SU-DHL-6 (cell line): Measurements from ENCODE around the gene TMEM129.
A peak's percentile ranks its signal among the peaks of the same experiment; 100 is the strongest.

ENCODE experiments used
- H2AFZ ChIP-seq: fragments of 200-600 bp; sonication (generic); 2 replicates; pipeline ENCODE4 v1.6.1; 2014; ENCODE audit warnings: low read depth, mild to moderate bottlenecking, moderate library complexity, mixed read lengths, antibody characterized with exemption, low read length; ENCODE audit not compliant: severe bottlenecking
- H3F3A ChIP-seq: fragments of 200-600 bp; shearing (Covaris generic); 2 replicates; pipeline ENCODE4 v1.6.0; 2016; ENCODE audit warnings: antibody characterized with exemption, mild to moderate bottlenecking; ENCODE audit not compliant: insufficient read depth
- H3K27ac ChIP-seq: fragments of 200-600 bp; sonication (generic); 2 replicates; pipeline ENCODE4 v1.5.1; 2016; ENCODE audit warnings: low read depth, mild to moderate bottlenecking, low read length, moderate library complexity, mixed read lengths
- H3K27me3 ChIP-seq: fragments of 200-600 bp; sonication (generic), shearing (Covaris generic); 2 replicates; pipeline ENCODE4 v1.6.0; 2014; ENCODE audit warnings: mild to moderate bottlenecking, low read length
- H3K36me3 ChIP-seq: fragments of 200-600 bp; sonication (generic); 2 replicates; pipeline ENCODE4 v1.6.1; 2014; ENCODE audit warnings: mild to moderate bottlenecking, low read length, mixed read lengths
- H3K4me2 ChIP-seq: fragments of 300-600, 200-600 bp; shearing (Covaris generic), sonication (generic); 2 replicates; pipeline ENCODE4 v1.6.0; 2014; ENCODE audit warnings: low read length, low read depth, mild to moderate bottlenecking; ENCODE audit not compliant: poor library complexity, severe bottlenecking
- H3K4me3 ChIP-seq: fragments of 200-600 bp; sonication (generic); 2 replicates; pipeline ENCODE4 v1.5.1; 2014; ENCODE audit warnings: antibody characterized with exemption, low read length, mild to moderate bottlenecking, mixed read lengths; ENCODE audit not compliant: insufficient read depth, poor library complexity, severe bottlenecking
- H3K79me2 ChIP-seq: fragments of 200-600 bp; sonication (generic); 2 replicates; pipeline ENCODE4 v1.6.1; 2014; ENCODE audit warnings: mild to moderate bottlenecking, low read length, moderate library complexity; ENCODE audit not compliant: insufficient read depth
- H3K9ac ChIP-seq: fragments of 200-600 bp; sonication (generic); 2 replicates; pipeline ENCODE4 v1.7.0; 2014; ENCODE audit warnings: mild to moderate bottlenecking, low read length
- H3K9me2 ChIP-seq: fragments of 200-600 bp; sonication (generic); replicated peaks from 2 replicates; pipeline ENCODE4 v1.6.1; 2014; ENCODE audit warnings: low read length; ENCODE audit not compliant: insufficient read depth
- H3K9me3 ChIP-seq: fragments of 200-600 bp; sonication (generic); 2 replicates; pipeline ENCODE4 v1.6.1; 2014; ENCODE audit warnings: low read length, mixed read lengths; ENCODE audit not compliant: insufficient read depth
- H4K20me1 ChIP-seq: fragments of 200-600 bp; sonication (generic); 2 replicates; pipeline ENCODE4 v1.6.1; 2014; ENCODE audit warnings: low read depth, mild to moderate bottlenecking, antibody characterized with exemption, low read length, moderate library complexity, mixed read lengths
- EZH2phosphoT487 ChIP-seq: fragments of 200-600 bp; sonication (generic), shearing (Covaris generic); conservative IDR thresholded peaks from 2 replicates; pipeline ENCODE4 v1.6.1; 2018; ENCODE audit warnings: mild to moderate bottlenecking, antibody characterized with exemption, low read length, moderate library complexity, mixed read lengths
- TF ChIP-seq, protein P1 (sequence below): fragments of 200-600 bp; sonication (generic); IDR thresholded peaks from one replicate; pipeline ENCODE4 v1.5.1; 2017; ENCODE audit warnings: antibody characterized with exemption, mild to moderate bottlenecking, low read length, moderate library complexity; ENCODE audit not compliant: insufficient read depth, poor library complexity, severe bottlenecking

TMEM129 gene

DNA sequence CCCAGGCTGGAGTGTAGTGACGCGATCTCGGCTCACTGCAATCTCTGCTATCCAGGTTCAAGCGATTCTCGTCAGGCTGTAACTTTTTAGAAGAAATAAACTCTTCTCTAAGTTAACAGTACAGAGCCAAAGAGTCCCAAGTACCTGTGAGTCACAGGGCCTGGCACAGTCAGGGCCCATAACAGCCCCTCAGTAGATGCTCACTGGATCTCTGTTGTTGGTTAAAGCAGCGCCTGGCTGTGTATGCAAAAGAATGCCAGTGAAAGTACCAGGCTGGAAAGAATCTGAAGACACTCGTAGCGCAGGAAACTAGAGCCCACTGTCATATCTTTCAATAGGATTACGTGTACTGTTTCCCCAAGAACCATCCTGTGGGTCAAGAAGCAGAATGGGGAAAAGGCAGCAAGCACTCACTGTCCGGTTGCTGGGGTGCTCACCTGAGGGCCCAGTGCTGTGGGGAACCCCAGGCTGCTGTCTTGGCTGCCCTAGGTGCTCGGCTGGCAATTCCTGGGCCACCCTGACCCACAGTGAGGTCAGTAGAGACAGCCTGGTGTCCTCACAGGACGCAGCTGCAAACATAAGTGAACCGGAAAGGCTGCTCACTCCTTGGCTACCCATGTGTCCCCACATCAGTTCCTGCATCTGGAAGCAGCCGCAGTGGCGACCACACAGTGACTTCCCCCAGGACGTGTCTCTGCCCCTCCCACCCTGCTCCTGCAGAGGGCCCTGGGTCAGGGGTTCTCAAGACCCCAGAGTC is 5.9 kb downstream of the TMEM129 start:
- no peaks in the 10 kb centered on the region for H3K9me3 ChIP-seq
- no peak overlapping the region for H2AFZ ChIP-seq
- peak overlapping the region; percentile 92 for H3K9ac ChIP-seq
- peak overlapping the region; percentile 68 for H3K4me3 ChIP-seq
- no peak for TF ChIP-seq EZH2phosphoT487
- TF ChIP-seq, protein P1, sequence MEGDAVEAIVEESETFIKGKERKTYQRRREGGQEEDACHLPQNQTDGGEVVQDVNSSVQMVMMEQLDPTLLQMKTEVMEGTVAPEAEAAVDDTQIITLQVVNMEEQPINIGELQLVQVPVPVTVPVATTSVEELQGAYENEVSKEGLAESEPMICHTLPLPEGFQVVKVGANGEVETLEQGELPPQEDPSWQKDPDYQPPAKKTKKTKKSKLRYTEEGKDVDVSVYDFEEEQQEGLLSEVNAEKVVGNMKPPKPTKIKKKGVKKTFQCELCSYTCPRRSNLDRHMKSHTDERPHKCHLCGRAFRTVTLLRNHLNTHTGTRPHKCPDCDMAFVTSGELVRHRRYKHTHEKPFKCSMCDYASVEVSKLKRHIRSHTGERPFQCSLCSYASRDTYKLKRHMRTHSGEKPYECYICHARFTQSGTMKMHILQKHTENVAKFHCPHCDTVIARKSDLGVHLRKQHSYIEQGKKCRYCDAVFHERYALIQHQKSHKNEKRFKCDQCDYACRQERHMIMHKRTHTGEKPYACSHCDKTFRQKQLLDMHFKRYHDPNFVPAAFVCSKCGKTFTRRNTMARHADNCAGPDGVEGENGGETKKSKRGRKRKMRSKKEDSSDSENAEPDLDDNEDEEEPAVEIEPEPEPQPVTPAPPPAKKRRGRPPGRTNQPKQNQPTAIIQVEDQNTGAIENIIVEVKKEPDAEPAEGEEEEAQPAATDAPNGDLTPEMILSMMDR: no peak
- peaks cover 55% of the 10 kb centered on the region for H3K79me2 ChIP-seq
- peaks cover 48% of the 10 kb centered on the region for H3F3A ChIP-seq
- H3K9me2 ChIP-seq: no peaks in the 10 kb centered on the region
- H3K27ac ChIP-seq: peak overlapping the region; percentile 90
- H3K4me2 ChIP-seq: peak overlapping the region; percentile 96
- peaks cover 5% of the 10 kb centered on the region; the same call in 1 of the 2 replicates for H4K20me1 ChIP-seq
- H3K36me3 ChIP-seq: no peaks in the 10 kb centered on the region; the same call in 1 of the 2 replicates
- no peaks in the 10 kb centered on the region for H3K27me3 ChIP-seq

DNA sequence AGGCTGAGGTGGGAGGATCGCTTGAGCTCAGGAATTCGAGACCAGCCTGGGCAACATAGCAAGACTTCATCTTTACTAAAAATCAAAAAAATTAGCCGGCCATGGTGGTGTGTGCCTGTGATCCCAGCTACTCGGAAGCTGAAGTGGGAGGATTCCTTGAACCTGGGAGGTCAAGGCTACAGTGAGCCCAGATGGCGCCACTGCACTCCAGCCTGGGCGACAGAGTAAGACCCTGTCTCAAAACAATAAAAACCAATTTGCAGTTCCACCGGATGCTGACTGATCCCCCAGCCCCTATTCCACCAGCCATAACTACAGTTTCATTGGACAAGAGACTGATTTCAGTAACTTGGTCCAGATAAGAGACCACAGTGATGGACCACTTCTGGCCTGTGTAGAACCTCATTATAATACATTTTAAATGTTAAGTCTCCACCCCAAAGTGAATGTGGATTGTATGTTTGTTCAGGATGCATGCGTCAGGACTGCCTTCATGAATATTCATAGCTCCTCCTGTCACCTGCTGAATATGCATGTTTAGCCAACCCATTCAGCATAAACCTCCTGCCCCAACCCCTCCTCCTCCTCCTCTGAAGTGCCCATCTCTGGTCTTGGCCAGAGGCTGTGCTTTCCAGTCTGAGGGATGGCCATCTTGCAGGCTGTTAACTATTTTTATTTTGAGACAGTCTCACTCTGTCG is 6.7 kb downstream of the TMEM129 start:
- Histone ChIP-seq H3K27me3 (no peaks in the 10 kb centered on the region), H3F3A (peaks cover 42% of the 10 kb centered on the region), H3K9ac (peak overlapping the region; percentile 92), H3K4me3 (peak overlapping the region; percentile 68), H2AFZ (no peak overlapping the region), H3K79me2 (peaks cover 63% of the 10 kb centered on the region), H3K4me2 (peak overlapping the region; percentile 96), H4K20me1 (peaks cover 5% of the 10 kb centered on the region; the same call in 1 of the 2 replicates), H3K9me2 (no peaks in the 10 kb centered on the region), H3K36me3 (peaks cover 3% of the 10 kb centered on the region; the same call in 1 of the 2 replicates), H3K27ac (peak overlapping the region; percentile 90), H3K9me3 (no peaks in the 10 kb centered on the region)
- no peak for TF ChIP-seq EZH2phosphoT487
- TF ChIP-seq, protein P1: no peak

DNA sequence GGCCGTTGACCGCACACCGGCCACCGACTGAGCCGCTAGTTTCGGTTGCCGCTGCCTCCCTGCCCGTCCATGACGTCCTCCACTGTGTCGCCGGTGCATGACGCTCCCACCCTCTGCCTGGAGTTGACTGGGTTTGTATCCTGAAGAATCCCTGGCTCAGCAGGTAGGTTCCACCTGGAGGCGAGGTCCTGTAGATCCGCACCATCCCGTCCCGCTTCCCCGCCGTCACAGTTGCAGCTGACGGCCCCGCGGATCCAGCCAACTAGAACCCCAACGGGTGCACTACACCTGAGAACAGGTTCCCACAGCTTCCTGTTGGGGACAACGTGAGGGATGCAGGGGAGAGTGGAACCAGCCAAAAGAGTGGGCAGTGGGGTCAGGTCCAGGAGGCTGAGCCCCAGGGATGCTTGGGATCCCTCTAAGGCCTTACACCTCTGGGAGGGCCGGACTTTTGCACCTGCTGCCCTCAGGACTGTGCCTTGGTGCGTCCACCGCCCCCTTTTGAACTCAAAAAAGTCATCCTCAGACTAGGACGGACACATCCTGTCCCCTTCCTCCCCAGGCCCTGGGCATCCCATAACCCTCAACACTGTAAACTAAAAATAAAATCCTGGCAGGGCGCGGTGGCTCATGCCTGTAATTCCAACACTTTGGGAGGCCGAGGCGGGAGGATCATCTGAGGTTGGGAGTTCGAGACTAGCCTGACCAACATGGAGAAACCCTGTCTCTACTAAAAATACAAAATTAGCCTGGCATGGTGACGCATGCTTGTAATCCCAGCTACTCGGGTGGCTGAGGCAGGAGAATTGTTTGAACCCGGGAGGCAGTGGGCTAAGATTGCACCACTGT is 7.9 kb downstream of the TMEM129 start:
- TF ChIP-seq, protein P1: no peak
- no peak for TF ChIP-seq EZH2phosphoT487
- Histone ChIP-seq H3K27me3 (no peaks in the 10 kb centered on the region), H2AFZ (peak overlapping the region; percentile 6), H3F3A (peaks cover 34% of the 10 kb centered on the region), H3K27ac (peak overlapping the region; percentile 90), H3K36me3 (peaks cover 8% of the 10 kb centered on the region; the same call in 1 of the 2 replicates), H3K9me2 (no peaks in the 10 kb centered on the region), H3K4me2 (peak overlapping the region; percentile 96), H3K9me3 (no peaks in the 10 kb centered on the region), H4K20me1 (peaks cover 15% of the 10 kb centered on the region), H3K9ac (peak overlapping the region; percentile 92), H3K4me3 (peak overlapping the region; percentile 68), H3K79me2 (peaks cover 75% of the 10 kb centered on the region)
